HEK293 (cell line): ENCODE measurements around the gene PITPNC1.
"Not testable (repeated sequence)": the region's sequence is repeated elsewhere in the genome, so short reads cannot be mapped to it uniquely, and the experiment has no call there.

Source experiments
- CTCF ChIA-PET: fragments of 350-600 bp; formaldehyde crosslinking; extraction: SDS; loops from one replicate; lab custom pipeline; 2021; ENCODE audit warnings: antibody characterized with exemption; lab: Yijun Ruan, JAX
- POLR2A ChIA-PET: fragments of 300-600 bp; formaldehyde crosslinking; extraction: SDS; loops from one replicate; lab custom pipeline; 2020; ENCODE audit warnings: antibody characterized with exemption, inconsistent platforms; lab: Yijun Ruan, JAX
- H3K27ac ChIP-seq: fragments of 200-500 bp; sonication (Bioruptor generic); 2 replicates; pipeline ENCODE4 v1.5.1; 2014; ENCODE audit warnings: low read depth, low read length, control low read depth, inconsistent platforms; ENCODE audit errors: extremely low read depth
- H3K36me3 ChIP-seq, 2 experiments: fragments of 200-500 bp in 1 of 2; sonication (Bioruptor generic) in 1 of 2; 1 replicate in 1 of 2; 2 replicates in 1 of 2; pipeline ENCODE4 v1.5.1; 2014 to 2017; ENCODE audit warnings: inconsistent platforms in 2 of 2, low read length in 2 of 2; ENCODE audit not compliant: control insufficient read depth in 2 of 2, insufficient read depth in 1 of 2
- H3K4me1 ChIP-seq: fragments of 200-500 bp; sonication (Bioruptor generic); 2 replicates; pipeline ENCODE4 v1.5.1; 2014; ENCODE audit warnings: mild to moderate bottlenecking, low read length, inconsistent platforms; ENCODE audit not compliant: control insufficient read depth, insufficient read depth
- H3K4me3 ChIP-seq: 2 replicates; pipeline ENCODE4 v1.5.1; 2011; ENCODE audit warnings: low read depth, mild to moderate bottlenecking, control low read depth, low read length, moderate library complexity
- H3K9me3 ChIP-seq: fragments of 200-500 bp; sonication (Bioruptor generic); 2 replicates; pipeline ENCODE4 v1.5.1; 2014; ENCODE audit warnings: low read depth, low read length, inconsistent platforms; ENCODE audit not compliant: control insufficient read depth, insufficient read depth
- BCL11A ChIP-seq: fragments of 450-650 bp; formaldehyde crosslinking; IDR thresholded peaks from 2 replicates; pipeline ENCODE4 v1.5.1; 2016; ENCODE audit warnings: low read depth, missing biosample characterization, missing genetic modification characterization
- EGR2 ChIP-seq: fragments of 450-650 bp; formaldehyde crosslinking; IDR thresholded peaks from 2 replicates; pipeline ENCODE4 v1.5.1; 2016; ENCODE audit warnings: low read depth, missing biosample characterization, missing genetic modification characterization
- IKZF3 ChIP-seq: fragments of 450-650 bp; IDR thresholded peaks from 2 replicates; pipeline ENCODE4 v1.5.0; 2018; ENCODE audit warnings: missing biosample characterization, mild to moderate bottlenecking, missing genetic modification characterization, moderate library complexity
- MYNN ChIP-seq: fragments of 450-650 bp; formaldehyde crosslinking; IDR thresholded peaks from 2 replicates; pipeline ENCODE4 v1.5.1; 2016; ENCODE audit warnings: missing biosample characterization, missing genetic modification characterization, borderline replicate concordance
- ZFHX2 ChIP-seq: fragments of 450-650 bp; formaldehyde crosslinking; conservative IDR thresholded peaks from 2 replicates; pipeline ENCODE4 v1.5.1; 2016; ENCODE audit warnings: missing biosample characterization, missing genetic modification characterization
- ZNF155 ChIP-seq: fragments of 450-650 bp; formaldehyde crosslinking; IDR thresholded peaks from 2 replicates; pipeline ENCODE4 v1.5.1; 2016; ENCODE audit warnings: missing biosample characterization, missing genetic modification characterization
- ZNF223 ChIP-seq: fragments of 450-650 bp; formaldehyde crosslinking; IDR thresholded peaks from 2 replicates; pipeline ENCODE4 v1.5.1; 2016; ENCODE audit warnings: missing biosample characterization, missing genetic modification characterization
- ZNF302 ChIP-seq: fragments of 450-650 bp; formaldehyde crosslinking; IDR thresholded peaks from 2 replicates; pipeline ENCODE4 v1.5.1; 2016; ENCODE audit warnings: missing biosample characterization, missing genetic modification characterization, low read depth
- ZNF37A ChIP-seq: fragments of 450-650 bp; IDR thresholded peaks from 2 replicates; pipeline ENCODE4 v1.5.1; 2018; ENCODE audit warnings: missing biosample characterization, missing genetic modification characterization
- ZNF521 ChIP-seq: fragments of 450-650 bp; formaldehyde crosslinking; IDR thresholded peaks from 2 replicates; pipeline ENCODE4 v1.5.1; 2017; ENCODE audit warnings: missing biosample characterization, mild to moderate bottlenecking, missing genetic modification characterization
- ZNF548 ChIP-seq: fragments of 450-650 bp; formaldehyde crosslinking; IDR thresholded peaks from 2 replicates; pipeline ENCODE4 v1.5.1; 2016; ENCODE audit warnings: missing biosample characterization, missing genetic modification characterization
- ZSCAN30 ChIP-seq: fragments of 450-650 bp; IDR thresholded peaks from 2 replicates; pipeline ENCODE4 v1.5.1; 2018; ENCODE audit warnings: missing biosample characterization, mild to moderate bottlenecking, missing genetic modification characterization, moderate library complexity
- TF ChIP-seq, protein P1 (sequence below): fragments of 450-650 bp; formaldehyde crosslinking; IDR thresholded peaks from 2 replicates; pipeline ENCODE4 v1.5.1; 2016; ENCODE audit warnings: missing biosample characterization, missing genetic modification characterization
- TF ChIP-seq, protein P2 (sequence below): fragments of 450-650 bp; formaldehyde crosslinking; IDR thresholded peaks from 2 replicates; pipeline ENCODE4 v1.5.1; 2016; ENCODE audit warnings: missing biosample characterization, missing genetic modification characterization
- TF ChIP-seq, protein P3 (sequence below): fragments of 450-650 bp; formaldehyde crosslinking; IDR thresholded peaks from 2 replicates; pipeline ENCODE4 v1.5.1; 2016; ENCODE audit warnings: missing biosample characterization, missing genetic modification characterization

PITPNC1 gene

DNA sequence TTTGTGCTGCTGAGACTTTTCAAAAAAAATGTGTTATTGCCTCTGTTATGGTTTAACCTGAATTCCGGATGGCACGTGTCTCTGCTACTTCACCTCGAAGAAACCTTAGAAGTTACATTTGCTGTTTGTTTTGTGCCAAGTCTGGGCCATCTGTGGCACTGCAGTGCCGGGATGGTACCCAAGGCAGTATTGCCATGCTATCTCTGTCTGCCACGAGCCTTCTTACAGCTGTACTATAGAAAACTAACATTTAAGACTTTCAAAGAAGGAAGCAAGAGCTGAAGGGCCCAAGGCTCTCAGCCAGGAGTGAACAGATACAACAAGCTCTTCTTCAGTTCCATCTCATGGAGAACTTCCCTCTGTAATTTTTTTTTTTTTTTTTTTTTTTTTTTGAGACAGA is 267.0 kb downstream of the PITPNC1 start (continued):
- TF ChIP-seq, protein P1, sequence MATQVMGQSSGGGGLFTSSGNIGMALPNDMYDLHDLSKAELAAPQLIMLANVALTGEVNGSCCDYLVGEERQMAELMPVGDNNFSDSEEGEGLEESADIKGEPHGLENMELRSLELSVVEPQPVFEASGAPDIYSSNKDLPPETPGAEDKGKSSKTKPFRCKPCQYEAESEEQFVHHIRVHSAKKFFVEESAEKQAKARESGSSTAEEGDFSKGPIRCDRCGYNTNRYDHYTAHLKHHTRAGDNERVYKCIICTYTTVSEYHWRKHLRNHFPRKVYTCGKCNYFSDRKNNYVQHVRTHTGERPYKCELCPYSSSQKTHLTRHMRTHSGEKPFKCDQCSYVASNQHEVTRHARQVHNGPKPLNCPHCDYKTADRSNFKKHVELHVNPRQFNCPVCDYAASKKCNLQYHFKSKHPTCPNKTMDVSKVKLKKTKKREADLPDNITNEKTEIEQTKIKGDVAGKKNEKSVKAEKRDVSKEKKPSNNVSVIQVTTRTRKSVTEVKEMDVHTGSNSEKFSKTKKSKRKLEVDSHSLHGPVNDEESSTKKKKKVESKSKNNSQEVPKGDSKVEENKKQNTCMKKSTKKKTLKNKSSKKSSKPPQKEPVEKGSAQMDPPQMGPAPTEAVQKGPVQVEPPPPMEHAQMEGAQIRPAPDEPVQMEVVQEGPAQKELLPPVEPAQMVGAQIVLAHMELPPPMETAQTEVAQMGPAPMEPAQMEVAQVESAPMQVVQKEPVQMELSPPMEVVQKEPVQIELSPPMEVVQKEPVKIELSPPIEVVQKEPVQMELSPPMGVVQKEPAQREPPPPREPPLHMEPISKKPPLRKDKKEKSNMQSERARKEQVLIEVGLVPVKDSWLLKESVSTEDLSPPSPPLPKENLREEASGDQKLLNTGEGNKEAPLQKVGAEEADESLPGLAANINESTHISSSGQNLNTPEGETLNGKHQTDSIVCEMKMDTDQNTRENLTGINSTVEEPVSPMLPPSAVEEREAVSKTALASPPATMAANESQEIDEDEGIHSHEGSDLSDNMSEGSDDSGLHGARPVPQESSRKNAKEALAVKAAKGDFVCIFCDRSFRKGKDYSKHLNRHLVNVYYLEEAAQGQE (tag by site-specific recombination) = no peak
- TF ChIP-seq ZNF223 (tag by site-specific recombination) = no peak
- no peak for TF ChIP-seq ZNF521 (tag by site-specific recombination)
- TF ChIP-seq IKZF3 (tag by site-specific recombination) = no peak
- TF ChIP-seq MYNN (tag by site-specific recombination) = no peak
- TF ChIP-seq ZNF37A (tag by site-specific recombination) = no peak
- no peak for TF ChIP-seq ZNF155
- TF ChIP-seq, protein P2, sequence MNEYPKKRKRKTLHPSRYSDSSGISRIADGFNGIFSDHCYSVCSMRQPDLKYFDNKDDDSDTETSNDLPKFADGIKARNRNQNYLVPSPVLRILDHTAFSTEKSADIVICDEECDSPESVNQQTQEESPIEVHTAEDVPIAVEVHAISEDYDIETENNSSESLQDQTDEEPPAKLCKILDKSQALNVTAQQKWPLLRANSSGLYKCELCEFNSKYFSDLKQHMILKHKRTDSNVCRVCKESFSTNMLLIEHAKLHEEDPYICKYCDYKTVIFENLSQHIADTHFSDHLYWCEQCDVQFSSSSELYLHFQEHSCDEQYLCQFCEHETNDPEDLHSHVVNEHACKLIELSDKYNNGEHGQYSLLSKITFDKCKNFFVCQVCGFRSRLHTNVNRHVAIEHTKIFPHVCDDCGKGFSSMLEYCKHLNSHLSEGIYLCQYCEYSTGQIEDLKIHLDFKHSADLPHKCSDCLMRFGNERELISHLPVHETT (tag by site-specific recombination) = no peak
- no peak for TF ChIP-seq ZSCAN30 (tag by site-specific recombination)
- no peak for TF ChIP-seq BCL11A (tag by site-specific recombination)

DNA sequence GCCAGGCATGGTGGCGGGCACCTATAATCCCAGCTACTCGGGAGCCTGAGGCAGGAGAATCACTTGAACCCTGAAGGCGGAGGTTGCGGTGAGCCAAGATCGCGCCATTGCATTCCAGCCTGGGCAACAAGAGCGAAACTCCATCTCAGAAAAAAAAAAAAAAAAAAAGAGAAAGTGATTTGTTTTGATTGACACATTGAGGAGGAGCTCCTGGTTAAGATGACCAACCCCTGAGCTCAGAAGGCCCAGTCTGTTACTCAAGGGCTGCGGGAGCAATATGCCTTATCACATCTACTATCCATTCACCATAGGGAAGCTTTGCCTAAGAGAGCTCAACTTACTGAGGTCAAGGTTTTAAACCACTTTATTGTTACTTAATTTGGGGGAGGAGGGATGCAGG is 268.1 kb downstream of the PITPNC1 start:
- H3K27ac ChIP-seq, H3K4me1 ChIP-seq, H3K36me3 ChIP-seq, H3K9me3 ChIP-seq, H3K4me3 ChIP-seq: not testable (repeated sequence)
- ChIA-PET CTCF (interaction anchor here (0.7 to 1.4 kb wide), 3 partner anchors 8 to 12 kb away, joined by 3 to 5 read pairs (median 4); no protein-coding TSS in a partner anchor), POLR2A (interaction anchor here (0.7 kb wide), 1 partner anchor 137 kb away, joined by 5 read pairs; no protein-coding TSS in a partner anchor)

DNA sequence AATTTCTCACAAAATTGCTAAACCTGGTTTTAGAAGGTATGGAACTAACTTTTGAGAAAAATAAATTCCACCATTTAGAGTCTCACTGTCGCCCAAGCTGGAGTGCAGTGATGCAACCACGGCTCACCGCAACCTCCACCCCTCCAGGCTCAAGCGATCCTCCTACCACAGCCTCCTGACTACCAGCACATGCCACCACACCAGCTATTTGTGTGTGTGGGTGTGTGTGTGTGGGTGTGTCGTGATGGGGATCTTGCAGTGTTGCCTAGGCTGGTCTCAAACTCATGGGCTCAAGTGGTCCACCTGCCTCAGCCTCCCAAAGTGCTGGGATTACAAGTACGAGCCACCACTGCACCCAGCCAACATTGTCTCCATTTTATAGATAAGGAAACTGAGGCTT is 269.4 kb downstream of the PITPNC1 start:
- Histone ChIP-seq H3K4me1 (no peaks in the 10 kb centered on the region), H3K27ac (no peak overlapping the region), H3K9me3 (no peaks in the 10 kb centered on the region), H3K36me3 (no peaks in the 10 kb centered on the region), H3K4me3 (no peak overlapping the region)
- TF ChIP-seq ZNF302 (no peak), ZFHX2 (tag by site-specific recombination) (peak; percentile 75), EGR2 (tag by site-specific recombination) (peak; percentile 56; the same call in 1 of the 2 replicates), ZNF548 (no peak), ZNF223 (tag by site-specific recombination) (no peak)
- TF ChIP-seq, protein P3, sequence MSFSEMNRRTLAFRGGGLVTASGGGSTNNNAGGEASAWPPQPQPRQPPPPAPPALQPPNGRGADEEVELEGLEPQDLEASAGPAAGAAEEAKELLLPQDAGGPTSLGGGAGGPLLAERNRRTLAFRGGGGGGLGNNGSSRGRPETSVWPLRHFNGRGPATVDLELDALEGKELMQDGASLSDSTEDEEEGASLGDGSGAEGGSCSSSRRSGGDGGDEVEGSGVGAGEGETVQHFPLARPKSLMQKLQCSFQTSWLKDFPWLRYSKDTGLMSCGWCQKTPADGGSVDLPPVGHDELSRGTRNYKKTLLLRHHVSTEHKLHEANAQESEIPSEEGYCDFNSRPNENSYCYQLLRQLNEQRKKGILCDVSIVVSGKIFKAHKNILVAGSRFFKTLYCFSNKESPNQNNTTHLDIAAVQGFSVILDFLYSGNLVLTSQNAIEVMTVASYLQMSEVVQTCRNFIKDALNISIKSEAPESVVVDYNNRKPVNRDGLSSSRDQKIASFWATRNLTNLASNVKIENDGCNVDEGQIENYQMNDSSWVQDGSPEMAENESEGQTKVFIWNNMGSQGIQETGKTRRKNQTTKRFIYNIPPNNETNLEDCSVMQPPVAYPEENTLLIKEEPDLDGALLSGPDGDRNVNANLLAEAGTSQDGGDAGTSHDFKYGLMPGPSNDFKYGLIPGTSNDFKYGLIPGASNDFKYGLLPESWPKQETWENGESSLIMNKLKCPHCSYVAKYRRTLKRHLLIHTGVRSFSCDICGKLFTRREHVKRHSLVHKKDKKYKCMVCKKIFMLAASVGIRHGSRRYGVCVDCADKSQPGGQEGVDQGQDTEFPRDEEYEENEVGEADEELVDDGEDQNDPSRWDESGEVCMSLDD (tag by site-specific recombination) = no peak
- CTCF ChIA-PET = interaction anchor here (1.0 kb wide), 1 partner anchor 918 kb away, joined by 3 read pairs; no protein-coding TSS in a partner anchor
- POLR2A ChIA-PET = no interaction called here
